GM23338 (cell line): ENCODE measurements around the gene IL26. TPM values are rescaled to one million over a fixed set of nuclear protein-coding genes. Genes with fewer than 3 reads are reported as not detected.

ENCODE experiments used
- ATAC-seq: fragments of 200-7000 bp; cut with Tn5 transposase; 3 replicates; pipeline ENCODE4 v1.9.1; 2020
- DNase-seq: peaks from one replicate; pipeline ENCODE4 v3.0.0-alpha.2; 2015; ENCODE audit warnings: low spot score
- H2AFZ ChIP-seq: fragments of 200-600 bp; sonication (generic); 2 replicates; pipeline ENCODE4 v1.8.0; 2016; ENCODE audit warnings: antibody characterized with exemption, mild to moderate bottlenecking, moderate library complexity
- H3F3A ChIP-seq: fragments of 200-600 bp; sonication (generic); replicated peaks from 2 replicates; pipeline ENCODE4 v1.8.0; 2017; ENCODE audit warnings: antibody characterized with exemption, mixed run types, low read depth
- H3K27ac ChIP-seq: fragments of 200-600 bp; sonication (generic); 2 replicates; pipeline ENCODE4 v1.6.1; 2016; ENCODE audit warnings: low read depth
- H3K27me3 ChIP-seq: fragments of 200-600 bp; sonication (generic); 2 replicates; pipeline ENCODE4 v1.8.0; 2016; ENCODE audit warnings: mild to moderate bottlenecking, mixed run types, moderate library complexity; ENCODE audit not compliant: insufficient read depth
- H3K36me3 ChIP-seq: fragments of 200-600 bp; sonication (generic); 2 replicates; pipeline ENCODE4 v1.8.0; 2016; ENCODE audit warnings: mild to moderate bottlenecking; ENCODE audit not compliant: insufficient read depth
- H3K4me1 ChIP-seq: fragments of 200-600 bp; sonication (generic); 2 replicates; pipeline ENCODE4 v1.8.0; 2016; ENCODE audit warnings: mild to moderate bottlenecking, moderate library complexity; ENCODE audit not compliant: insufficient read depth
- H3K4me2 ChIP-seq: fragments of 200-600 bp; sonication (generic); 2 replicates; pipeline ENCODE4 v1.7.1; 2017; ENCODE audit warnings: mixed run types
- H3K4me3 ChIP-seq: fragments of 200-600 bp; sonication (generic); 2 replicates; pipeline ENCODE4 v1.6.1; 2016; ENCODE audit warnings: mixed run types
- H3K79me2 ChIP-seq: fragments of 200-600 bp; sonication (generic); replicated peaks from 2 replicates; pipeline ENCODE4 v1.8.0; 2017; ENCODE audit warnings: mild to moderate bottlenecking; ENCODE audit not compliant: insufficient read depth
- H3K9me2 ChIP-seq: fragments of 200-600 bp; sonication (generic); 2 replicates; pipeline ENCODE4 v1.8.0; 2017; ENCODE audit not compliant: insufficient read depth
- H4K20me1 ChIP-seq: fragments of 200-600 bp; sonication (generic); replicated peaks from 2 replicates; pipeline ENCODE4 v1.8.0; 2017; ENCODE audit warnings: mild to moderate bottlenecking; ENCODE audit not compliant: insufficient read depth
- H3K27ac Mint-ChIP-seq: 2 replicates; pipeline ENCODE4 v1.8.0; 2020; ENCODE audit warnings: inconsistent platforms, mild to moderate bottlenecking, moderate library complexity, mixed read lengths
- H3K27me3 Mint-ChIP-seq: 3 replicates; pipeline ENCODE4 v1.8.0; 2022; ENCODE audit warnings: low read depth, mild to moderate bottlenecking, moderate library complexity, mixed read lengths, inconsistent platforms; ENCODE audit not compliant: insufficient read depth, poor library complexity
- H3K36me3 Mint-ChIP-seq: 3 replicates; pipeline ENCODE4 v1.8.0; 2021; ENCODE audit warnings: low read depth, mild to moderate bottlenecking, inconsistent platforms, moderate library complexity, mixed read lengths
- H3K4me1 Mint-ChIP-seq: 3 replicates; pipeline ENCODE4 v1.8.0; 2020; ENCODE audit warnings: mild to moderate bottlenecking, inconsistent platforms, mixed read lengths
- H3K4me3 Mint-ChIP-seq: 3 replicates; pipeline ENCODE4 v1.8.0; 2021; ENCODE audit warnings: moderate library complexity, mild to moderate bottlenecking, inconsistent platforms, mixed read lengths
- H3K9me3 Mint-ChIP-seq: 3 replicates; pipeline ENCODE4 v1.8.0; 2020; ENCODE audit warnings: moderate library complexity, mild to moderate bottlenecking, inconsistent platforms, mixed read lengths
- CREB1 ChIP-seq: fragments of 250-450 bp; sonication (Bioruptor Pico); IDR thresholded peaks from 2 replicates; pipeline ENCODE4 v1.5.0; 2020; ENCODE audit warnings: low read depth, mild to moderate bottlenecking, moderate library complexity
- EZH2 ChIP-seq: fragments of 200-600 bp; sonication (generic); IDR thresholded peaks from one replicate; pipeline ENCODE4 v1.8.0; 2017; ENCODE audit warnings: antibody characterized with exemption, mild to moderate bottlenecking, low read depth; ENCODE audit not compliant: unreplicated experiment
- JUNB ChIP-seq: IDR thresholded peaks from one replicate; pipeline ENCODE4 v1.6.1; 2016; ENCODE audit warnings: antibody characterized with exemption; ENCODE audit not compliant: unreplicated experiment
- NANOG ChIP-seq: IDR thresholded peaks from 2 replicates; pipeline ENCODE4 v1.6.1; 2016; ENCODE audit warnings: antibody characterized with exemption, borderline replicate concordance
- POLR2AphosphoS5 ChIP-seq: IDR thresholded peaks from 2 replicates; pipeline ENCODE4 v1.6.1; 2016; ENCODE audit warnings: antibody characterized with exemption, low read depth
- STAT1 ChIP-seq: IDR thresholded peaks from one replicate; pipeline ENCODE4 v1.6.1; 2016; ENCODE audit warnings: antibody characterized with exemption; ENCODE audit not compliant: unreplicated experiment
- ZNF114 ChIP-seq: fragments of 250-450 bp; sonication (Bioruptor Pico); IDR thresholded peaks from 2 replicates; pipeline ENCODE4 v1.5.0; 2020; ENCODE audit warnings: mild to moderate bottlenecking, moderate library complexity
- ZNF331 ChIP-seq: fragments of 250-450 bp; sonication (Bioruptor Pico); IDR thresholded peaks from 2 replicates; pipeline ENCODE4 v1.5.0; 2020; ENCODE audit warnings: low read depth, mild to moderate bottlenecking, moderate library complexity
- polyA plus RNA-seq: library from polyadenylated mRNA; unstranded; fragments of >200 nt; fragmentation: Nextera tagmentation; extraction: Ambion mirVana; gene quantifications from 2 replicates; pipeline ENCODE4 v1.2.1, GENCODE V29; 2016
- total RNA-seq: library from RNA; depleted of rRNA; stranded (reverse); fragments of >200 nt; shearing (Covaris generic); gene quantifications from 2 replicates; pipeline ENCODE4 v1.2.3, GENCODE V29; 2014
- TF ChIP-seq, protein P1 (sequence below): fragments of 250-450 bp; sonication (Bioruptor Pico); IDR thresholded peaks from 2 replicates; pipeline ENCODE4 v1.5.0; 2020; ENCODE audit warnings: mild to moderate bottlenecking, moderate library complexity
- TF ChIP-seq, protein P2 (sequence below): IDR thresholded peaks from 2 replicates; pipeline ENCODE4 v1.6.1; 2016; ENCODE audit warnings: antibody characterized with exemption
- TF ChIP-seq, protein P3 (sequence below), 2 experiments: fragments of 200-600 bp in 1 of 2; sonication (generic) in 1 of 2; conservative IDR thresholded peaks; 2 replicates each; pipeline versions ENCODE4 v1.5.1 to v1.6.1; 2016 to 2017; ENCODE audit warnings: antibody characterized with exemption in 2 of 2, low read depth in 2 of 2, mild to moderate bottlenecking in 2 of 2, moderate library complexity in 1 of 2

Gene IL26
- total and polyA plus RNA-seq, 2 experiments from 2014 or later = not detected

- TF ChIP-seq, protein P1, sequence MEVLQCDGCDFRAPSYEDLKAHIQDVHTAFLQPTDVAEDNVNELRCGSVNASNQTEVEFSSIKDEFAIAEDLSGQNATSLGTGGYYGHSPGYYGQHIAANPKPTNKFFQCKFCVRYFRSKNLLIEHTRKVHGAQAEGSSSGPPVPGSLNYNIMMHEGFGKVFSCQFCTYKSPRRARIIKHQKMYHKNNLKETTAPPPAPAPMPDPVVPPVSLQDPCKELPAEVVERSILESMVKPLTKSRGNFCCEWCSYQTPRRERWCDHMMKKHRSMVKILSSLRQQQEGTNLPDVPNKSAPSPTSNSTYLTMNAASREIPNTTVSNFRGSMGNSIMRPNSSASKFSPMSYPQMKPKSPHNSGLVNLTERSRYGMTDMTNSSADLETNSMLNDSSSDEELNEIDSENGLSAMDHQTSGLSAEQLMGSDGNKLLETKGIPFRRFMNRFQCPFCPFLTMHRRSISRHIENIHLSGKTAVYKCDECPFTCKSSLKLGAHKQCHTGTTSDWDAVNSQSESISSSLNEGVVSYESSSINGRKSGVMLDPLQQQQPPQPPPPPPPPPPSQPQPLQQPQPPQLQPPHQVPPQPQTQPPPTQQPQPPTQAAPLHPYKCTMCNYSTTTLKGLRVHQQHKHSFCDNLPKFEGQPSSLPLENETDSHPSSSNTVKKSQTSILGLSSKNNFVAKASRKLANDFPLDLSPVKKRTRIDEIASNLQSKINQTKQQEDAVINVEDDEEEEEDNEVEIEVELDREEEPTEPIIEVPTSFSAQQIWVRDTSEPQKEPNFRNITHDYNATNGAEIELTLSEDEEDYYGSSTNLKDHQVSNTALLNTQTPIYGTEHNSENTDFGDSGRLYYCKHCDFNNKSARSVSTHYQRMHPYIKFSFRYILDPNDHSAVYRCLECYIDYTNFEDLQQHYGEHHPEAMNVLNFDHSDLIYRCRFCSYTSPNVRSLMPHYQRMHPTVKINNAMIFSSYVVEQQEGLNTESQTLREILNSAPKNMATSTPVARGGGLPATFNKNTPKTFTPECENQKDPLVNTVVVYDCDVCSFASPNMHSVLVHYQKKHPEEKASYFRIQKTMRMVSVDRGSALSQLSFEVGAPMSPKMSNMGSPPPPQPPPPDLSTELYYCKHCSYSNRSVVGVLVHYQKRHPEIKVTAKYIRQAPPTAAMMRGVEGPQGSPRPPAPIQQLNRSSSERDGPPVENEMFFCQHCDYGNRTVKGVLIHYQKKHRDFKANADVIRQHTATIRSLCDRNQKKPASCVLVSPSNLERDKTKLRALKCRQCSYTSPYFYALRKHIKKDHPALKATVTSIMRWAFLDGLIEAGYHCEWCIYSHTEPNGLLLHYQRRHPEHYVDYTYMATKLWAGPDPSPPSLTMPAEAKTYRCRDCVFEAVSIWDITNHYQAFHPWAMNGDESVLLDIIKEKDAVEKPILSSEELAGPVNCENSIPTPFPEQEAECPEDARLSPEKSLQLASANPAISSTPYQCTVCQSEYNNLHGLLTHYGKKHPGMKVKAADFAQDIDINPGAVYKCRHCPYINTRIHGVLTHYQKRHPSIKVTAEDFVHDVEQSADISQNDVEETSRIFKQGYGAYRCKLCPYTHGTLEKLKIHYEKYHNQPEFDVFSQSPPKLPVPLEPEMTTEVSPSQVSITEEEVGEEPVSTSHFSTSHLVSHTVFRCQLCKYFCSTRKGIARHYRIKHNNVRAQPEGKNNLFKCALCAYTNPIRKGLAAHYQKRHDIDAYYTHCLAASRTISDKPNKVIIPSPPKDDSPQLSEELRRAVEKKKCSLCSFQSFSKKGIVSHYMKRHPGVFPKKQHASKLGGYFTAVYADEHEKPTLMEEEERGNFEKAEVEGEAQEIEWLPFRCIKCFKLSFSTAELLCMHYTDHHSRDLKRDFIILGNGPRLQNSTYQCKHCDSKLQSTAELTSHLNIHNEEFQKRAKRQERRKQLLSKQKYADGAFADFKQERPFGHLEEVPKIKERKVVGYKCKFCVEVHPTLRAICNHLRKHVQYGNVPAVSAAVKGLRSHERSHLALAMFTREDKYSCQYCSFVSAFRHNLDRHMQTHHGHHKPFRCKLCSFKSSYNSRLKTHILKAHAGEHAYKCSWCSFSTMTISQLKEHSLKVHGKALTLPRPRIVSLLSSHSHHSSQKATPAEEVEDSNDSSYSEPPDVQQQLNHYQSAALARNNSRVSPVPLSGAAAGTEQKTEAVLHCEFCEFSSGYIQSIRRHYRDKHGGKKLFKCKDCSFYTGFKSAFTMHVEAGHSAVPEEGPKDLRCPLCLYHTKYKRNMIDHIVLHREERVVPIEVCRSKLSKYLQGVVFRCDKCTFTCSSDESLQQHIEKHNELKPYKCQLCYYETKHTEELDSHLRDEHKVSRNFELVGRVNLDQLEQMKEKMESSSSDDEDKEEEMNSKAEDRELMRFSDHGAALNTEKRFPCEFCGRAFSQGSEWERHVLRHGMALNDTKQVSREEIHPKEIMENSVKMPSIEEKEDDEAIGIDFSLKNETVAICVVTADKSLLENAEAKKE (CRISPR knock-in tag) = no peak
- no peak for TF ChIP-seq CREB1 (CRISPR knock-in tag)
Observed at GRCh38 chr12:68207276-68207675, 18.3 kb downstream of the IL26 start (continued).

DNA sequence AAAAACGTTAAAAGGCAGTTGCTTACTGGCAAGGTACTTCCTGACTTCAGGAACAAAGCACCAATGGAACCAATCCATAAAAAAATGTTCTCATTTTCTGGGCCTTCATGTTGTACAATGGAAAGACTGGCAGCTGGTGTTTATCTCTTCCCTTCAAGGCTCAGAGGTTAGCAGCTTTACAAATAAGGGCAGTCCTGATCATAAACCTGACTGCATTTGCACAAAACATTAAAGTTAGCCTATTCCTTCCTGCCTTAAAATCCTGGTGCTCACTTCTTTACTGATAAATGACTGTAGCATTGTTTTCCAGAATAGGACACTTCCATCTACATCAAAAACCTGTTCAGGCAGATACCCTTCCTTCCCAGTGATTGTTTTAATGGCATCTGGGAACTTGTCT, 19.2 kb downstream of the IL26 start:
- Histone ChIP-seq H2AFZ (0 out of 2 replicates have a peak overlapping the region, but pooled peaks have one; percentile 10), H3K9me2 (peaks cover 7% of the 10 kb centered on the region; the same call in 1 of the 2 replicates), H3K27me3 (no peaks in the 10 kb centered on the region), H3K4me2 (no peak overlapping the region), H3K4me1 (peaks cover 7% of the 10 kb centered on the region; the same call in 1 of the 2 replicates), H3K36me3 (no peaks in the 10 kb centered on the region), H3K4me3 (no peak overlapping the region), H3K27ac (no peak overlapping the region), H3F3A (no peaks in the 10 kb centered on the region), H3K79me2 (no peaks in the 10 kb centered on the region), H4K20me1 (no peaks in the 10 kb centered on the region)
- Mint-ChIP-seq H3K4me1 (peaks cover 3% of the 10 kb centered on the region; the same call in 1 of the 3 replicates), H3K4me3 (no peak overlapping the region), H3K27me3 (no peaks in the 10 kb centered on the region), H3K36me3 (no peaks in the 10 kb centered on the region), H3K27ac (no peak overlapping the region), H3K9me3 (no peaks in the 10 kb centered on the region)
- DNase-seq = no peak
- ATAC-seq = no peak
- TF ChIP-seq JUNB = no peak
- no peak for TF ChIP-seq ZNF331 (CRISPR knock-in tag)
- no peak for TF ChIP-seq POLR2AphosphoS5
- TF ChIP-seq NANOG = no peak
- TF ChIP-seq CREB1 (CRISPR knock-in tag) = no peak
- no peak for TF ChIP-seq STAT1
- no peak for TF ChIP-seq EZH2
- TF ChIP-seq, protein P2, sequence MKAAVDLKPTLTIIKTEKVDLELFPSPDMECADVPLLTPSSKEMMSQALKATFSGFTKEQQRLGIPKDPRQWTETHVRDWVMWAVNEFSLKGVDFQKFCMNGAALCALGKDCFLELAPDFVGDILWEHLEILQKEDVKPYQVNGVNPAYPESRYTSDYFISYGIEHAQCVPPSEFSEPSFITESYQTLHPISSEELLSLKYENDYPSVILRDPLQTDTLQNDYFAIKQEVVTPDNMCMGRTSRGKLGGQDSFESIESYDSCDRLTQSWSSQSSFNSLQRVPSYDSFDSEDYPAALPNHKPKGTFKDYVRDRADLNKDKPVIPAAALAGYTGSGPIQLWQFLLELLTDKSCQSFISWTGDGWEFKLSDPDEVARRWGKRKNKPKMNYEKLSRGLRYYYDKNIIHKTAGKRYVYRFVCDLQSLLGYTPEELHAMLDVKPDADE = no peak
- TF ChIP-seq, protein P3, sequence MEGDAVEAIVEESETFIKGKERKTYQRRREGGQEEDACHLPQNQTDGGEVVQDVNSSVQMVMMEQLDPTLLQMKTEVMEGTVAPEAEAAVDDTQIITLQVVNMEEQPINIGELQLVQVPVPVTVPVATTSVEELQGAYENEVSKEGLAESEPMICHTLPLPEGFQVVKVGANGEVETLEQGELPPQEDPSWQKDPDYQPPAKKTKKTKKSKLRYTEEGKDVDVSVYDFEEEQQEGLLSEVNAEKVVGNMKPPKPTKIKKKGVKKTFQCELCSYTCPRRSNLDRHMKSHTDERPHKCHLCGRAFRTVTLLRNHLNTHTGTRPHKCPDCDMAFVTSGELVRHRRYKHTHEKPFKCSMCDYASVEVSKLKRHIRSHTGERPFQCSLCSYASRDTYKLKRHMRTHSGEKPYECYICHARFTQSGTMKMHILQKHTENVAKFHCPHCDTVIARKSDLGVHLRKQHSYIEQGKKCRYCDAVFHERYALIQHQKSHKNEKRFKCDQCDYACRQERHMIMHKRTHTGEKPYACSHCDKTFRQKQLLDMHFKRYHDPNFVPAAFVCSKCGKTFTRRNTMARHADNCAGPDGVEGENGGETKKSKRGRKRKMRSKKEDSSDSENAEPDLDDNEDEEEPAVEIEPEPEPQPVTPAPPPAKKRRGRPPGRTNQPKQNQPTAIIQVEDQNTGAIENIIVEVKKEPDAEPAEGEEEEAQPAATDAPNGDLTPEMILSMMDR (conservative IDR thresholded peaks at IDR 0.05; ENCODE audit: low read depth in 2 of 2) = no peak
- no peak for TF ChIP-seq ZNF114 (CRISPR knock-in tag)
